Measurements from ENCODE around the gene PEX7. TPM values are rescaled to one million over a fixed set of nuclear protein-coding genes. Genes with fewer than 3 reads are reported as not detected.

PEX7 gene
- total RNA-seq, 6 experiments from 2014 or later = 4.8 to 8.7 (median 5.2) TPM

GRCh38 chr6:136920216-136920615 is 97.8 kb downstream of the PEX7 start:
- Histone ChIP-seq H3K4me3 (no peak overlapping the region), H3K27ac (no peak overlapping the region), H3K9me3 (no peaks in the 10 kb centered on the region), H3K27me3 (peaks cover 11 to 20% of the 10 kb centered on the region in 2 donors), H3K36me3 (no peaks in the 10 kb centered on the region), H3K4me1 (peaks cover 0 to 27% (median 10%) of the 10 kb centered on the region in 4 donors)
- TF ChIP-seq CTCF (IDR thresholded peaks at IDR 0.05) = no peak
- no peak for TF ChIP-seq POLR2A (IDR thresholded peaks at IDR 0.05)
- intact Hi-C loops (cut with DNase I) = no loop called here
- DNase-seq = no peak
- WGBS (ENCODE audit: insufficient coverage, low coverage, low lambda C conversion rate, missing lambda C conversion rate) = 14% methylated on average over 3 of the region's 6 CpGs
- ATAC-seq = no peak

- peak; percentile 44 to 59 (median 54) for ATAC-seq
- intact Hi-C loops (cut with DNase I) = no loop called here
- 5% methylated on average over 17 of the region's 37 CpGs for WGBS (ENCODE audit: insufficient coverage, low coverage, low lambda C conversion rate, missing lambda C conversion rate)
- Histone ChIP-seq H3K36me3 (no peaks in the 10 kb centered on the region), H3K9me3 (no peaks in the 10 kb centered on the region), H3K4me1 (peaks cover 0 to 27% (median 10%) of the 10 kb centered on the region in 4 donors), H3K27me3 (peaks cover 11 to 20% of the 10 kb centered on the region in 2 donors), H3K4me3 (peak overlapping the region; percentile 24 to 33 (median 25)), H3K27ac (no peak overlapping the region)
- peak in 1 of 3 donors; percentile 32 for DNase-seq
- TF ChIP-seq POLR2A (IDR thresholded peaks at IDR 0.05) (no peak), CTCF (IDR thresholded peaks at IDR 0.05) (no peak)
Observed at GRCh38 chr6:136920671-136921380, 98.4 kb downstream of the PEX7 start.

- H3K4me1 ChIP-seq = peaks cover 0 to 27% (median 10%) of the 10 kb centered on the region in 4 donors
- 0% methylated on average over 13 of the region's 59 CpGs for WGBS (ENCODE audit: insufficient coverage, low coverage, low lambda C conversion rate, missing lambda C conversion rate)
- no peak for TF ChIP-seq CTCF (IDR thresholded peaks at IDR 0.05)
- TF ChIP-seq POLR2A (IDR thresholded peaks at IDR 0.05) = no peak
- H3K4me3 ChIP-seq = peak overlapping the region; percentile 24 to 33 (median 25)
- no peaks in the 10 kb centered on the region for H3K36me3 ChIP-seq
- ATAC-seq (peak; percentile 38 to 45 (median 40)), DNase-seq (peak in 1 of 3 donors; percentile 18)
- H3K27ac ChIP-seq = no peak overlapping the region
- H3K9me3 ChIP-seq = no peaks in the 10 kb centered on the region
- intact Hi-C loops (cut with DNase I) = no loop called here
- H3K27me3 ChIP-seq = peaks cover 11 to 20% of the 10 kb centered on the region in 2 donors
Observed at GRCh38 chr6:136921381-136921935, 99.1 kb downstream of the PEX7 start.

GRCh38 chr6:136921936-136922684 is 99.7 kb downstream of the PEX7 start, which contains the start of gene SLC35D3:
SLC35D3 (plus strand) TSS chr6:136922301; CDS start chr6:136922429, 128 bp downstream.
- no peak for TF ChIP-seq POLR2A (IDR thresholded peaks at IDR 0.05)
- no peak for TF ChIP-seq CTCF (IDR thresholded peaks at IDR 0.05)
- ATAC-seq (peak; percentile 11 to 44 (median 28)), DNase-seq (peak in 1 of 3 donors; percentile 24)
- intact Hi-C loops (cut with DNase I) = no loop called here
- peaks cover 0 to 27% (median 10%) of the 10 kb centered on the region in 4 donors for H3K4me1 ChIP-seq
- no peaks in the 10 kb centered on the region for H3K9me3 ChIP-seq
- 0% methylated on average over 11 of the region's 86 CpGs for WGBS (ENCODE audit: insufficient coverage, low coverage, low lambda C conversion rate, missing lambda C conversion rate)
- H3K27ac ChIP-seq = no peak within 1 kb of the TSS
- peak within 1 kb of the TSS; percentile 24 to 33 (median 25) for H3K4me3 ChIP-seq
- H3K36me3 ChIP-seq = no peaks in the 10 kb centered on the region
- H3K27me3 ChIP-seq = peaks cover 11 to 20% of the 10 kb centered on the region in 2 donors
